ENCODE results near the gene MMP24. TPM values are rescaled to one million over a fixed set of nuclear protein-coding genes. Genes with fewer than 3 reads are reported as not detected.
"Not testable (repeated sequence)": the region's sequence is repeated elsewhere in the genome, so short reads cannot be mapped to it uniquely, and the experiment has no call there.

MMP24 gene
- total and polyA plus RNA-seq, 2 experiments from 2014 or later = 2.0 to 27.3 TPM

GRCh38 chr20:35192118-35192872 is 34.2 kb upstream of the MMP24 start (continued):
- TF ChIP-seq ZNF462 (CRISPR knock-in tag; IDR thresholded peaks at IDR 0.05) = no peak

GRCh38 chr20:35193031-35193791 is 33.3 kb upstream of the MMP24 start:
- H3K27me3 Mint-ChIP-seq (ENCODE audit: insufficient read depth, low read depth, poor library complexity); H3K27ac Mint-ChIP-seq; H4K20me1 ChIP-seq (replicated peaks; ENCODE audit: insufficient read depth); H3K27ac ChIP-seq (ENCODE audit: low read depth); DNase-seq (ENCODE audit: low spot score); H3K27me3 ChIP-seq (ENCODE audit: insufficient read depth); H2AFZ ChIP-seq; H3F3A ChIP-seq (replicated peaks; ENCODE audit: low read depth); H3K4me3 ChIP-seq; H3K4me3 Mint-ChIP-seq; ATAC-seq; H3K9me2 ChIP-seq (ENCODE audit: insufficient read depth); H3K4me1 ChIP-seq (ENCODE audit: insufficient read depth); H3K79me2 ChIP-seq (replicated peaks; ENCODE audit: insufficient read depth); H3K36me3 ChIP-seq (ENCODE audit: insufficient read depth); H3K4me2 ChIP-seq: not testable (repeated sequence)
- Mint-ChIP-seq H3K9me3 (peaks cover 49% of the 10 kb centered on the region), H3K4me1 (peaks cover 21% of the 10 kb centered on the region), H3K36me3 (ENCODE audit: low read depth) (peaks cover 14% of the 10 kb centered on the region; the same call in 1 of the 3 replicates)

GRCh38 chr20:35196313-35196712 is 30.2 kb upstream of the MMP24 start:
- Mint-ChIP-seq H3K9me3 (peaks cover 49% of the 10 kb centered on the region), H3K4me1 (peaks cover 12% of the 10 kb centered on the region), H3K27ac (no peak overlapping the region), H3K36me3 (ENCODE audit: low read depth) (peaks cover 18% of the 10 kb centered on the region; the same call in 2 of the 3 replicates), H3K4me3 (no peak overlapping the region), H3K27me3 (ENCODE audit: insufficient read depth, low read depth, poor library complexity) (peaks cover 2% of the 10 kb centered on the region)
- H3F3A ChIP-seq (replicated peaks; ENCODE audit: low read depth) = no peaks in the 10 kb centered on the region
- no peaks in the 10 kb centered on the region for H4K20me1 ChIP-seq (replicated peaks; ENCODE audit: insufficient read depth)
- H3K4me2 ChIP-seq = no peak overlapping the region
- H3K36me3 ChIP-seq (ENCODE audit: insufficient read depth) = no peaks in the 10 kb centered on the region
- no peaks in the 10 kb centered on the region for H3K79me2 ChIP-seq (replicated peaks; ENCODE audit: insufficient read depth)
- ATAC-seq (no peak), DNase-seq (ENCODE audit: low spot score) (no peak)
- H3K4me3 ChIP-seq = no peak overlapping the region
- H3K27me3 ChIP-seq (ENCODE audit: insufficient read depth) = no peaks in the 10 kb centered on the region
- peaks cover 5% of the 10 kb centered on the region; the same call in 1 of the 2 replicates for H3K4me1 ChIP-seq (ENCODE audit: insufficient read depth)
- H3K9me2 ChIP-seq (ENCODE audit: insufficient read depth) = no peaks in the 10 kb centered on the region
- H2AFZ ChIP-seq = no peak overlapping the region
- no peak overlapping the region for H3K27ac ChIP-seq (ENCODE audit: low read depth)
- TF ChIP-seq REST (IDR thresholded peaks at IDR 0.05; ENCODE audit: unreplicated experiment) = no peak
- TF ChIP-seq ZNF331 (CRISPR knock-in tag; IDR thresholded peaks at IDR 0.05; ENCODE audit: low read depth) = no peak
- TF ChIP-seq CTCF (conservative IDR thresholded peaks at IDR 0.05; ENCODE audit: low read depth in 2 of 2) = no peak
- TF ChIP-seq STAT1 (IDR thresholded peaks at IDR 0.05; ENCODE audit: unreplicated experiment) = no peak
- TF ChIP-seq POLR2AphosphoS5 (IDR thresholded peaks at IDR 0.05; ENCODE audit: low read depth) = no peak

All from GM23338 (cell line).